ENCODE measurements around the gene CUX1. TPM values are rescaled to one million over a fixed set of nuclear protein-coding genes. Genes with fewer than 3 reads are reported as not detected.

The CUX1 gene
- total and polyA plus RNA-seq, 2 of the 13 experiments (the other 11 are each of a cell fraction or from before 2014, with no cell fraction given): 13.7 to 14.9 TPM

DNA sequence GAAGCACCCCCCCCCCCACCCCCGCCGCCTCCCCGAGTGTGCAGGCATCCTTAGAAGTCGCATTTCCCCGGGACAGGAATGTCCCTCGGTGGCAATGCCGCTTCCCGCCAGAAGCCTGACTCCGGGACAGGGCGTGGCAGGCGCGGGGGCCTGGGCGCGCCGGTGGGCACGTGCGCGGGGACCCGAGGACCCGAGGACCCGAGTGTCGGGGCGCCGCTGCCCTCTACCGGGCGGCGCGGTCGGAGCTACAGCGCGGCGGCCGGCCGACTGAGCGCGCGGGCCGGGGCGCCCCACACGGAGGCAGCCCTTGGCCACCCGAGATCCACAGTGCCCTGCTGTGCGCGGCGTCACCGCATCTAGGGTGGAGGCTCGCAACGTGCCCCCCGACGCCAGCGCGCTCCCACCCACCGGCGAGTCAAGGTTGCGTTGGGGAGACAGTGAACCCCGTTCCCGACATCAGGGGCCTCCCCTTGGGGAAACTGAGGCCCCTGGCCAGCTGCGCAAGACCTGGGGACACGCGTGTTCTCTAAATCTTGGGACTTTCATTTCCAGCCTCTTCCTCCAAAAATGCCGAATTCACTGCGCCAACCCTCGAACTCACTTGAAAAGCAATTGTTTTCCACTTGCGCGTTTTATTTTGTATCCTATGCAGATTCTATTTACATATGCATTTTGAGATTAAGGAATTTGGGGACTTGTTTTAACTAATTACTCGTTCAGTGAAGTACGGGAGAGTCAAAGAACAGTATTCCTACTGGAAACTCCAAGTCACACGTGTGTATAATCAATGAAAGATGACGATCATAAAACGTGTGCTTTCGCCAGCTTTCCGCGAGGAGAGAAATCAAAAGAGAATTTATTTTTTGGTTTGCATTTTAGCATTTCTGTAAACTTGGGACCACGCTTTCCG is 3.1 kb upstream of the CUX1 start (continued):
- TF ChIP-seq, protein P1, sequence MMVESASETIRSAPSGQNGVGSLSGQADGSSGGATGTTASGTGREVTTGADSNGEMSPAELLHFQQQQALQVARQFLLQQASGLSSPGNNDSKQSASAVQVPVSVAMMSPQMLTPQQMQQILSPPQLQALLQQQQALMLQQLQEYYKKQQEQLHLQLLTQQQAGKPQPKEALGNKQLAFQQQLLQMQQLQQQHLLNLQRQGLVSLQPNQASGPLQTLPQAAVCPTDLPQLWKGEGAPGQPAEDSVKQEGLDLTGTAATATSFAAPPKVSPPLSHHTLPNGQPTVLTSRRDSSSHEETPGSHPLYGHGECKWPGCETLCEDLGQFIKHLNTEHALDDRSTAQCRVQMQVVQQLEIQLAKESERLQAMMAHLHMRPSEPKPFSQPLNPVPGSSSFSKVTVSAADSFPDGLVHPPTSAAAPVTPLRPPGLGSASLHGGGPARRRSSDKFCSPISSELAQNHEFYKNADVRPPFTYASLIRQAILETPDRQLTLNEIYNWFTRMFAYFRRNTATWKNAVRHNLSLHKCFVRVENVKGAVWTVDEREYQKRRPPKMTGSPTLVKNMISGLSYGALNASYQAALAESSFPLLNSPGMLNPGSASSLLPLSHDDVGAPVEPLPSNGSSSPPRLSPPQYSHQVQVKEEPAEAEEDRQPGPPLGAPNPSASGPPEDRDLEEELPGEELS (CRISPR knock-in tag; IDR thresholded peaks at IDR 0.05): 0 out of 2 replicates have a peak, but pooled peaks have one; percentile 7
- TF ChIP-seq STAG1 (CRISPR knock-in tag; IDR thresholded peaks at IDR 0.05) (peak; percentile 74), FOSL1 (CRISPR knock-in tag; IDR thresholded peaks at IDR 0.05; ENCODE audit: borderline replicate concordance) (no peak), AHR (CRISPR knock-in tag; IDR thresholded peaks at IDR 0.05) (no peak), RBAK (CRISPR knock-in tag; IDR thresholded peaks at IDR 0.05) (no peak), SCMH1 (CRISPR knock-in tag; IDR thresholded peaks at IDR 0.05; ENCODE audit: borderline replicate concordance) (no peak), SATB2 (CRISPR knock-in tag; IDR thresholded peaks at IDR 0.05) (no peak), HDAC6 (IDR thresholded peaks at IDR 0.05; ENCODE audit: low read depth, low read length) (no peak), HMGA1 (CRISPR knock-in tag; conservative IDR thresholded peaks at IDR 0.05) (no peak), FOXC1 (CRISPR knock-in tag; IDR thresholded peaks at IDR 0.05; ENCODE audit: borderline replicate concordance) (peak; percentile 65; the same call in 1 of the 2 replicates), ZNF232 (CRISPR knock-in tag; IDR thresholded peaks at IDR 0.05; ENCODE audit: borderline replicate concordance) (no peak), RORA (CRISPR knock-in tag; IDR thresholded peaks at IDR 0.05) (no peak)
- TF ChIP-seq, protein P2, sequence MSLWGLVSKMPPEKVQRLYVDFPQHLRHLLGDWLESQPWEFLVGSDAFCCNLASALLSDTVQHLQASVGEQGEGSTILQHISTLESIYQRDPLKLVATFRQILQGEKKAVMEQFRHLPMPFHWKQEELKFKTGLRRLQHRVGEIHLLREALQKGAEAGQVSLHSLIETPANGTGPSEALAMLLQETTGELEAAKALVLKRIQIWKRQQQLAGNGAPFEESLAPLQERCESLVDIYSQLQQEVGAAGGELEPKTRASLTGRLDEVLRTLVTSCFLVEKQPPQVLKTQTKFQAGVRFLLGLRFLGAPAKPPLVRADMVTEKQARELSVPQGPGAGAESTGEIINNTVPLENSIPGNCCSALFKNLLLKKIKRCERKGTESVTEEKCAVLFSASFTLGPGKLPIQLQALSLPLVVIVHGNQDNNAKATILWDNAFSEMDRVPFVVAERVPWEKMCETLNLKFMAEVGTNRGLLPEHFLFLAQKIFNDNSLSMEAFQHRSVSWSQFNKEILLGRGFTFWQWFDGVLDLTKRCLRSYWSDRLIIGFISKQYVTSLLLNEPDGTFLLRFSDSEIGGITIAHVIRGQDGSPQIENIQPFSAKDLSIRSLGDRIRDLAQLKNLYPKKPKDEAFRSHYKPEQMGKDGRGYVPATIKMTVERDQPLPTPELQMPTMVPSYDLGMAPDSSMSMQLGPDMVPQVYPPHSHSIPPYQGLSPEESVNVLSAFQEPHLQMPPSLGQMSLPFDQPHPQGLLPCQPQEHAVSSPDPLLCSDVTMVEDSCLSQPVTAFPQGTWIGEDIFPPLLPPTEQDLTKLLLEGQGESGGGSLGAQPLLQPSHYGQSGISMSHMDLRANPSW (CRISPR knock-in tag; IDR thresholded peaks at IDR 0.05; ENCODE audit: borderline replicate concordance): no peak
- TF ChIP-seq, protein P3, sequence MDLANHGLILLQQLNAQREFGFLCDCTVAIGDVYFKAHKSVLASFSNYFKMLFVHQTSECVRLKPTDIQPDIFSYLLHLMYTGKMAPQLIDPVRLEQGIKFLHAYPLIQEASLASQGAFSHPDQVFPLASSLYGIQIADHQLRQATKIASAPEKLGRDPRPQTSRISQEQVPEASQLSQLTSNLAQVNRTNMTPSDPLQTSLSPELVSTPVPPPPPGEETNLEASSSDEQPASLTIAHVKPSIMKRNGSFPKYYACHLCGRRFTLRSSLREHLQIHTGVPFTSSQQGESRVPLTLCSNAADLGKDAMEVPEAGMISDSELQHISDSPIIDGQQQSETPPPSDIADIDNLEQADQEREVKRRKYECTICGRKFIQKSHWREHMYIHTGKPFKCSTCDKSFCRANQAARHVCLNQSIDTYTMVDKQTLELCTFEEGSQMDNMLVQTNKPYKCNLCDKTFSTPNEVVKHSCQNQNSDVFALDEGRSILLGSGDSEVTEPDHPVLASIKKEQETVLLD (CRISPR knock-in tag; IDR thresholded peaks at IDR 0.05; ENCODE audit: low read depth): peak; percentile 81; the same call in 1 of the 2 replicates
- TF ChIP-seq, protein P4, sequence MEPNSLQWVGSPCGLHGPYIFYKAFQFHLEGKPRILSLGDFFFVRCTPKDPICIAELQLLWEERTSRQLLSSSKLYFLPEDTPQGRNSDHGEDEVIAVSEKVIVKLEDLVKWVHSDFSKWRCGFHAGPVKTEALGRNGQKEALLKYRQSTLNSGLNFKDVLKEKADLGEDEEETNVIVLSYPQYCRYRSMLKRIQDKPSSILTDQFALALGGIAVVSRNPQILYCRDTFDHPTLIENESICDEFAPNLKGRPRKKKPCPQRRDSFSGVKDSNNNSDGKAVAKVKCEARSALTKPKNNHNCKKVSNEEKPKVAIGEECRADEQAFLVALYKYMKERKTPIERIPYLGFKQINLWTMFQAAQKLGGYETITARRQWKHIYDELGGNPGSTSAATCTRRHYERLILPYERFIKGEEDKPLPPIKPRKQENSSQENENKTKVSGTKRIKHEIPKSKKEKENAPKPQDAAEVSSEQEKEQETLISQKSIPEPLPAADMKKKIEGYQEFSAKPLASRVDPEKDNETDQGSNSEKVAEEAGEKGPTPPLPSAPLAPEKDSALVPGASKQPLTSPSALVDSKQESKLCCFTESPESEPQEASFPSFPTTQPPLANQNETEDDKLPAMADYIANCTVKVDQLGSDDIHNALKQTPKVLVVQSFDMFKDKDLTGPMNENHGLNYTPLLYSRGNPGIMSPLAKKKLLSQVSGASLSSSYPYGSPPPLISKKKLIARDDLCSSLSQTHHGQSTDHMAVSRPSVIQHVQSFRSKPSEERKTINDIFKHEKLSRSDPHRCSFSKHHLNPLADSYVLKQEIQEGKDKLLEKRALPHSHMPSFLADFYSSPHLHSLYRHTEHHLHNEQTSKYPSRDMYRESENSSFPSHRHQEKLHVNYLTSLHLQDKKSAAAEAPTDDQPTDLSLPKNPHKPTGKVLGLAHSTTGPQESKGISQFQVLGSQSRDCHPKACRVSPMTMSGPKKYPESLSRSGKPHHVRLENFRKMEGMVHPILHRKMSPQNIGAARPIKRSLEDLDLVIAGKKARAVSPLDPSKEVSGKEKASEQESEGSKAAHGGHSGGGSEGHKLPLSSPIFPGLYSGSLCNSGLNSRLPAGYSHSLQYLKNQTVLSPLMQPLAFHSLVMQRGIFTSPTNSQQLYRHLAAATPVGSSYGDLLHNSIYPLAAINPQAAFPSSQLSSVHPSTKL (CRISPR knock-in tag; IDR thresholded peaks at IDR 0.05): peak; percentile 19; the same call in 1 of the 2 replicates
